AG10803 (cell line): ENCODE measurements around the gene USP40.
A peak's percentile ranks its signal among the peaks of the same experiment; 100 is the strongest.

Experiments used
- DNase-seq: peaks from one replicate; pipeline ENCODE4 v3.0.0; 2010; ENCODE audit warnings: low read depth
- H3K4me3 ChIP-seq: 2 replicates; pipeline ENCODE4 v1.5.1; 2011; ENCODE audit warnings: mild to moderate bottlenecking, low read length, control low read depth
- CTCF ChIP-seq: conservative IDR thresholded peaks from 2 replicates; pipeline ENCODE4 v1.5.1; 2011; ENCODE audit warnings: mild to moderate bottlenecking, low read length, control low read depth, inconsistent platforms

USP40 gene

DNA sequence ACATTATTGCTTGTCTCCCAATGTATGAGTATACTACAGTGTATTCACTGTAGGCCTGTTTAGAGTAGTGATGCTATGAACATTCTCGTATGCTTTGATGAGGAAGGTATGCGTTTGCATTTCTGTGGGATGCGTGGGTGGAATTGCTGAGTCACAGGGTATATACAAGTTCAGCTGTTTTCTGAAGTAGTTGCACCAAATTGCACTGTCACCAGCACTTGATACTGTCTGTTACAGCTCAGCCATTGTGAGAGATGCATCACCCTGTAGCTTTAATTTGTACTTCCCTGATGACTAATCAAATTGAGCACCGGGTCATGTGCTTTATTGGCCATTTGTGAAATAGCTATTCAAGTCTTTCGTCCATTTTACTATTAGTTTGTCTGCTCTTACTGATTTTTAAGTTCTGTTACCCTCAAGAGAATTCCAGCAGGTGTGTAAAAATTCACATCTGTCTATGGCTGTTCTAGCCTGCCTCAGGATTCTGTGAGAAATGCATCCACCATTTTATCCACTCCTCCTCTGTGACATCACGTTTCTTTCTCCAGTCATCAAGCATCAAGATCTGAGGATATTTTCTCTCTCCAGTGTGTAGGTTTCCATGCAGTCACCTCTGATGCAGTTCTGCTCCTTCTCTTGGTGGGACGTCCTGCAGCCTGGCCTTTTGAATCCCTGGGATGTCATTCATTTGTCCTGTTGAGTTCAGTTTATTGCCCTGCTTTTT is 139.8 kb downstream of the USP40 start:
- peak; percentile 70 for DNase-seq
- no peak for TF ChIP-seq CTCF
- no peak overlapping the region for H3K4me3 ChIP-seq
